Mesendoderm (in vitro differentiated cells): Measurements from ENCODE around the gene ST3GAL6. TPM values are rescaled to one million over a fixed set of nuclear protein-coding genes. Genes with fewer than 3 reads are reported as not detected.
"Not testable (repeated sequence)": the region's sequence is repeated elsewhere in the genome, so short reads cannot be mapped to it uniquely, and the experiment has no call there.

Source experiments
- DNase-seq: peaks from one replicate; pipeline ENCODE4 v3.0.0; 2013
- H2AK5ac ChIP-seq: 2 replicates; pipeline ENCODE4 v1.6.1; 2013; ENCODE audit warnings: low read length, inconsistent platforms
- H2BK120ac ChIP-seq: 2 replicates; pipeline ENCODE4 v1.6.1; 2013; ENCODE audit warnings: low read depth, mild to moderate bottlenecking, low read length, moderate library complexity, mixed read lengths
- H2BK15ac ChIP-seq: replicated peaks from 2 replicates; pipeline ENCODE4 v1.6.1; 2013; ENCODE audit warnings: low read depth, mild to moderate bottlenecking, moderate library complexity
- H2BK5ac ChIP-seq: 2 replicates; pipeline ENCODE4 v1.6.1; 2013; ENCODE audit warnings: low read length, inconsistent platforms
- H3K18ac ChIP-seq: 2 replicates; pipeline ENCODE4 v1.6.1; 2013; ENCODE audit warnings: mild to moderate bottlenecking, low read length, mixed read lengths
- H3K23ac ChIP-seq: one replicate; pipeline ENCODE4 v1.6.1; 2013; ENCODE audit warnings: low read length
- H3K27ac ChIP-seq: 2 replicates; pipeline ENCODE4 v1.5.1; 2013; ENCODE audit warnings: low read depth, mild to moderate bottlenecking, inconsistent platforms, low read length, moderate library complexity
- H3K27me3 ChIP-seq: 2 replicates; pipeline ENCODE4 v1.6.1; 2013; ENCODE audit warnings: low read length, control low read depth, mild to moderate bottlenecking, inconsistent platforms; ENCODE audit not compliant: insufficient read depth, poor library complexity
- H3K36me3 ChIP-seq: 2 replicates; pipeline ENCODE4 v1.6.1; 2013; ENCODE audit warnings: low read length, inconsistent platforms; ENCODE audit not compliant: control insufficient read depth, insufficient read depth
- H3K4ac ChIP-seq: one replicate; pipeline ENCODE4 v1.6.1; 2013; ENCODE audit warnings: low read depth, mild to moderate bottlenecking, low read length, moderate library complexity
- H3K4me1 ChIP-seq: 2 replicates; pipeline ENCODE4 v1.6.1; 2013; ENCODE audit warnings: low read depth, low read length, inconsistent platforms; ENCODE audit not compliant: control insufficient read depth
- H3K4me2 ChIP-seq: 2 replicates; pipeline ENCODE4 v1.6.1; 2013; ENCODE audit warnings: low read length
- H3K4me3 ChIP-seq: 2 replicates; pipeline ENCODE4 v1.5.1; 2013; ENCODE audit warnings: mild to moderate bottlenecking, low read length
- H3K56ac ChIP-seq: one replicate; pipeline ENCODE4 v1.6.1; 2013; ENCODE audit warnings: low read length
- H3K79me1 ChIP-seq: 2 replicates; pipeline ENCODE4 v1.6.1; 2013; ENCODE audit warnings: low read length, inconsistent platforms
- H3K79me2 ChIP-seq: 2 replicates; pipeline ENCODE4 v1.6.1; 2013; ENCODE audit warnings: mild to moderate bottlenecking, low read length; ENCODE audit not compliant: control insufficient read depth, insufficient read depth
- H3K9ac ChIP-seq: 2 replicates; pipeline ENCODE4 v1.6.1; 2013; ENCODE audit warnings: low read length, inconsistent platforms
- H4K5ac ChIP-seq: one replicate; pipeline ENCODE4 v1.6.1; 2013; ENCODE audit warnings: low read length
- H4K8ac ChIP-seq: one replicate; pipeline ENCODE4 v1.6.1; 2013; ENCODE audit warnings: low read depth, mild to moderate bottlenecking, control low read depth, low read length, moderate library complexity
- WGBS: extraction: QIAGEN DNeasy Blood & Tissue Kit; methylation state at CpG from one replicate; pipeline ENCODE4 v1.1.7; 2013; ENCODE audit warnings: low lambda C conversion rate, missing lambda C conversion rate; ENCODE audit not compliant: insufficient coverage; ENCODE audit errors: extremely low coverage; 5-methylcytosine and 5-hydroxymethylcytosine counted together
- small RNA-seq: library from polyadenylated mRNA; stranded (forward); fragments of <200 nt; extraction: miRNeasy Mini kit (QIAGEN cat#:217004); gene quantifications from one replicate; pipeline ENCODE3, GENCODE V24; 2013; ENCODE audit not compliant: insufficient read depth

ST3GAL6 gene

GRCh38 chr3:98829246-98829832 is 66.2 kb downstream of the ST3GAL6 start:
- no peak overlapping the region for H3K18ac ChIP-seq
- no peak overlapping the region for H3K4ac ChIP-seq
- WGBS: no CpG with 5 or more reads among the region's 1 CpG
- H3K4me2 ChIP-seq: no peak overlapping the region
- no peak overlapping the region for H3K23ac ChIP-seq
- no peak overlapping the region for H2BK15ac ChIP-seq
- H3K4me1 ChIP-seq: no peaks in the 10 kb centered on the region
- no peak overlapping the region for H2BK120ac ChIP-seq
- H3K4me3 ChIP-seq: no peak overlapping the region
- H2AK5ac ChIP-seq: no peak overlapping the region
- no peaks in the 10 kb centered on the region for H3K36me3 ChIP-seq
- no peaks in the 10 kb centered on the region for H3K79me1 ChIP-seq
- H3K27me3 ChIP-seq: no peaks in the 10 kb centered on the region
- H4K5ac ChIP-seq: no peak overlapping the region
- H4K8ac ChIP-seq: no peak overlapping the region
- no peak overlapping the region for H2BK5ac ChIP-seq
- H3K56ac ChIP-seq: no peak overlapping the region
- DNase-seq: no peak
- H3K9ac ChIP-seq: no peak overlapping the region
- no peaks in the 10 kb centered on the region for H3K79me2 ChIP-seq
- no peak overlapping the region for H3K27ac ChIP-seq

GRCh38 chr3:98831060-98831459 is 67.9 kb downstream of the ST3GAL6 start:
- not testable (repeated sequence) for H3K18ac ChIP-seq, DNase-seq, H3K23ac ChIP-seq

DNA sequence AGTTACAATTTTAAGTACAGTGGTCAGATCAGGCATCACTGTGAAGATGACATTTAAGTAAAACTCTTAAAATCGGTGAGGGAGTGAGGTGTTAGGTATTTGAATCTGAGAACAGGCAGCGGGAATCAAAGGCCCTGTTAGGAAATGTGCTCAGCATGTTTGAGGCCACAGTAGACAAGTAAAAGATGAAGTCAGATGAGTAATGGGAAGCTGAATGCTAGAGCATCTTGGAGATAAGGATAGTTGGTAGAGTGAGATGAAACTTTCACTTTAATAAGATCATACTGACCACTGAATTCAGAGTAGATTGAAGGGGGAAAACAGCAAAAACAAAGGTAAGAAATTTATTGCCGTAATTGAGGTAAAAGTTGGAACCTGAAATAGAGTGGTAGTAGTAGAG is 76.7 kb downstream of the ST3GAL6 start:
- no peak overlapping the region for H3K4me2 ChIP-seq
- H3K36me3 ChIP-seq: no peaks in the 10 kb centered on the region
- H3K27ac ChIP-seq: no peak overlapping the region
- H3K9ac ChIP-seq: no peak overlapping the region
- H3K79me1 ChIP-seq: no peaks in the 10 kb centered on the region
- WGBS: no CpG with 5 or more reads among the region's 3 CpGs
- H2BK120ac ChIP-seq: no peak overlapping the region
- no peak overlapping the region for H3K56ac ChIP-seq
- no peak overlapping the region for H4K8ac ChIP-seq
- no peak overlapping the region for H2BK15ac ChIP-seq
- H4K5ac ChIP-seq: no peak overlapping the region
- H3K4me1 ChIP-seq: no peaks in the 10 kb centered on the region
- H3K23ac ChIP-seq: no peak overlapping the region
- DNase-seq: no peak
- no peak overlapping the region for H2AK5ac ChIP-seq
- no peaks in the 10 kb centered on the region for H3K27me3 ChIP-seq
- no peak overlapping the region for H3K4ac ChIP-seq
- no peak overlapping the region for H2BK5ac ChIP-seq
- H3K79me2 ChIP-seq: no peaks in the 10 kb centered on the region
- no peak overlapping the region for H3K4me3 ChIP-seq
- H3K18ac ChIP-seq: no peak overlapping the region

More at GRCh38 chr3:98831060-98831459, 67.9 kb downstream of the ST3GAL6 start:
- not testable (repeated sequence) for H3K9ac ChIP-seq, H3K4me2 ChIP-seq, H2BK120ac ChIP-seq, H3K79me1 ChIP-seq, H3K36me3 ChIP-seq, H2AK5ac ChIP-seq, H3K4me1 ChIP-seq, H3K27ac ChIP-seq, H2BK5ac ChIP-seq, H2BK15ac ChIP-seq, H3K4ac ChIP-seq, H3K27me3 ChIP-seq, H3K4me3 ChIP-seq, H3K56ac ChIP-seq, H4K8ac ChIP-seq, H3K79me2 ChIP-seq, H4K5ac ChIP-seq
- WGBS: no CpG with 5 or more reads among the region's 5 CpGs

GRCh38 chr3:98843266-98843959 is 80.3 kb downstream of the ST3GAL6 start:
- Histone ChIP-seq H3K36me3 (no peaks in the 10 kb centered on the region), H3K4ac (no peak overlapping the region), H3K56ac (no peak overlapping the region), H3K9ac (no peak overlapping the region), H3K4me2 (no peak overlapping the region), H3K4me1 (no peaks in the 10 kb centered on the region), H2AK5ac (no peak overlapping the region), H2BK5ac (no peak overlapping the region), H3K4me3 (no peak overlapping the region), H3K79me2 (no peaks in the 10 kb centered on the region), H3K27me3 (no peaks in the 10 kb centered on the region), H4K8ac (no peak overlapping the region), H2BK120ac (no peak overlapping the region), H3K27ac (no peak overlapping the region), H2BK15ac (no peak overlapping the region), H3K23ac (no peak overlapping the region), H3K18ac (no peak overlapping the region), H3K79me1 (no peaks in the 10 kb centered on the region), H4K5ac (no peak overlapping the region)
- 100% methylated on average over 1 of the region's 7 CpGs for WGBS
- DNase-seq: no peak

Small RNA genes within 50 kb of the gene (small RNA-seq; reads per million reads assigned to genes)
- gene RNU6-26P: not detected
